Smooth muscle cell (in vitro differentiated cells): Measurements from ENCODE around the gene SGF29. TPM values are rescaled to one million over a fixed set of nuclear protein-coding genes. Genes with fewer than 3 reads are reported as not detected.
"Not testable (repeated sequence)": the region's sequence is repeated elsewhere in the genome, so short reads cannot be mapped to it uniquely, and the experiment has no call there.

Source experiments
- DNase-seq: peaks from one replicate; lab custom pipeline; 2025; ENCODE audit not compliant: unreplicated experiment; lab: John Stamatoyannopoulos, UW
- H2AFZ ChIP-seq: fragments of 200-600 bp; sonication (generic); 2 replicates; pipeline ENCODE4 v1.6.0; 2016; ENCODE audit warnings: antibody characterized with exemption, low read depth, mild to moderate bottlenecking
- H3F3A ChIP-seq: fragments of 200-600 bp; sonication (generic); 2 replicates; pipeline ENCODE4 v1.6.0; 2017; ENCODE audit warnings: antibody characterized with exemption, low read depth
- H3K27ac ChIP-seq: fragments of 200-600 bp; sonication (generic); 2 replicates; pipeline ENCODE4 v1.5.1; 2016; ENCODE audit warnings: low read depth, mild to moderate bottlenecking
- H3K27me3 ChIP-seq: fragments of 200-600 bp; sonication (generic); 2 replicates; pipeline ENCODE4 v1.6.1; 2016; ENCODE audit warnings: low read depth, mild to moderate bottlenecking
- H3K36me3 ChIP-seq: fragments of 200-600 bp; sonication (generic); 2 replicates; pipeline ENCODE4 v1.5.1; 2016; ENCODE audit warnings: low read depth
- H3K4me1 ChIP-seq: fragments of 200-600 bp; sonication (generic); 2 replicates; pipeline ENCODE4 v1.5.1; 2016; ENCODE audit warnings: low read depth
- H3K4me2 ChIP-seq: fragments of 200-600 bp; sonication (generic); 2 replicates; pipeline ENCODE4 v1.6.0; 2016; ENCODE audit warnings: mild to moderate bottlenecking
- H3K4me3 ChIP-seq: fragments of 200-600 bp; sonication (generic); 2 replicates; pipeline ENCODE4 v1.5.1; 2016; ENCODE audit warnings: mild to moderate bottlenecking
- H3K79me2 ChIP-seq: fragments of 200-600 bp; sonication (generic); 2 replicates; pipeline ENCODE4 v1.6.0; 2016; ENCODE audit warnings: low read depth, mild to moderate bottlenecking
- H3K9ac ChIP-seq: fragments of 200-600 bp; sonication (generic); 2 replicates; pipeline ENCODE4 v1.6.0; 2016; ENCODE audit warnings: low read depth
- H3K9me3 ChIP-seq: fragments of 200-600 bp; sonication (generic); replicated peaks from 2 replicates; pipeline ENCODE4 v1.5.1; 2016; ENCODE audit warnings: low read depth
- H4K20me1 ChIP-seq: fragments of 200-600 bp; sonication (generic); 2 replicates; pipeline ENCODE4 v1.6.0; 2016; ENCODE audit warnings: low read depth
- CTCF ChIP-seq: fragments of 200-600 bp; sonication (generic); IDR thresholded peaks from 2 replicates; pipeline ENCODE4 v1.5.1; 2017; ENCODE audit warnings: borderline replicate concordance, mild to moderate bottlenecking, antibody characterized with exemption; ENCODE audit not compliant: insufficient read depth, poor library complexity, severe bottlenecking
- WGBS: methylation state at CpG from one replicate; pipeline ENCODE4 v1.1.7; 2016; ENCODE audit warnings: low lambda C conversion rate; 5-methylcytosine and 5-hydroxymethylcytosine counted together
- polyA plus RNA-seq: library from polyadenylated mRNA; unstranded; fragments of >200 nt; fragmentation: Nextera tagmentation; extraction: Ambion mirVana; gene quantifications from 2 replicates; pipeline ENCODE4 v1.2.1, GENCODE V29; 2016
- total RNA-seq: library from RNA; depleted of rRNA; stranded (reverse); fragments of >200 nt; gene quantifications from 2 replicates; pipeline ENCODE4 v1.2.3, GENCODE V29; 2014

The SGF29 gene
- total and polyA plus RNA-seq, 2 experiments from 2014 or later, result 5.7 to 9.4 TPM

- 48% methylated on average over 7 of the region's 7 CpGs for WGBS
- Histone ChIP-seq H3K4me3 (no peak overlapping the region), H3K79me2 (no peaks in the 10 kb centered on the region), H4K20me1 (no peaks in the 10 kb centered on the region), H3K9ac (no peak overlapping the region), H3K4me2 (no peak overlapping the region), H3F3A (no peaks in the 10 kb centered on the region), H3K4me1 (no peaks in the 10 kb centered on the region), H3K27me3 (no peaks in the 10 kb centered on the region), H3K9me3 (no peaks in the 10 kb centered on the region), H3K27ac (no peak overlapping the region), H2AFZ (no peak overlapping the region), H3K36me3 (no peaks in the 10 kb centered on the region)
- no peak for TF ChIP-seq CTCF
- DNase-seq, result no peak
These were observed 67.9 kb downstream of the SGF29 start for GRCh38 chr16:28621481-28622155.

GRCh38 chr16:28622532-28623171 lies 68.9 kb downstream of the SGF29 start:
- not testable (repeated sequence) for H3K4me2 ChIP-seq, H3K9me3 ChIP-seq, H3K4me1 ChIP-seq, H4K20me1 ChIP-seq, H2AFZ ChIP-seq, H3K9ac ChIP-seq, H3K4me3 ChIP-seq, DNase-seq, H3F3A ChIP-seq, H3K36me3 ChIP-seq, H3K79me2 ChIP-seq, H3K27ac ChIP-seq, H3K27me3 ChIP-seq
- 94% methylated on average over 23 of the region's 24 CpGs for WGBS

- no peak for DNase-seq
- 98% methylated on average over 56 of the region's 68 CpGs for WGBS
- no peaks in the 10 kb centered on the region for H3K27me3 ChIP-seq
- no peaks in the 10 kb centered on the region for H3K4me1 ChIP-seq
- no peaks in the 10 kb centered on the region for H3K36me3 ChIP-seq
- H2AFZ ChIP-seq, result no peak overlapping the region
- no peak overlapping the region for H3K4me3 ChIP-seq
- no peaks in the 10 kb centered on the region for H4K20me1 ChIP-seq
- H3F3A ChIP-seq, result no peaks in the 10 kb centered on the region
- no peak overlapping the region for H3K27ac ChIP-seq
- H3K79me2 ChIP-seq, result no peaks in the 10 kb centered on the region
- H3K9ac ChIP-seq, result no peak overlapping the region
- no peaks in the 10 kb centered on the region for H3K9me3 ChIP-seq
- no peak for TF ChIP-seq CTCF
- H3K4me2 ChIP-seq, result no peak overlapping the region
These were observed 69.5 kb downstream of the SGF29 start for GRCh38 chr16:28623172-28623711.

GRCh38 chr16:28630905-28631304 lies 77.2 kb downstream of the SGF29 start:
- H3K4me3 ChIP-seq, H3K9ac ChIP-seq, H3K27me3 ChIP-seq, H3F3A ChIP-seq, H3K4me2 ChIP-seq, H2AFZ ChIP-seq, H3K36me3 ChIP-seq, H3K27ac ChIP-seq, H4K20me1 ChIP-seq, DNase-seq, H3K4me1 ChIP-seq, H3K9me3 ChIP-seq, H3K79me2 ChIP-seq: not testable (repeated sequence)
- 86% methylated on average over 5 of the region's 5 CpGs for WGBS

- H2AFZ ChIP-seq, DNase-seq, H3K36me3 ChIP-seq, H3K9ac ChIP-seq, H3K4me3 ChIP-seq, H3F3A ChIP-seq, H3K4me1 ChIP-seq, H3K9me3 ChIP-seq, H3K79me2 ChIP-seq, H3K27me3 ChIP-seq, H3K4me2 ChIP-seq, H4K20me1 ChIP-seq: not testable (repeated sequence)
- peak overlapping the region; percentile 55 for H3K27ac ChIP-seq
- 17% methylated on average over 5 of the region's 5 CpGs for WGBS
These were observed 82.5 kb downstream of the SGF29 start for GRCh38 chr16:28636093-28636823.

GRCh38 chr16:28637765-28638164 lies 84.0 kb downstream of the SGF29 start, which contains the start of gene NPIPB8:
TSS of gene NPIPB8 (plus strand) at chr16:28638065. CDS start at chr16:28638361, 296 bp downstream.
- not testable (repeated sequence) for DNase-seq, H3K27ac ChIP-seq, H3K9me3 ChIP-seq, H3K36me3 ChIP-seq, H3K9ac ChIP-seq, H3K4me2 ChIP-seq, H3F3A ChIP-seq, H3K4me3 ChIP-seq, H4K20me1 ChIP-seq, H3K4me1 ChIP-seq, H2AFZ ChIP-seq, H3K79me2 ChIP-seq, H3K27me3 ChIP-seq
- WGBS, result no CpG with 5 or more reads among the region's 1 CpG
